A549 (cell line): ENCODE data around the gene HP.

Source experiments
- EP300 ChIP-seq, 2 experiments: fragments of >200 bp; sonication (Bioruptor Twin); formaldehyde crosslinking; IDR thresholded peaks; 2 replicates in 1 of 2; 3 replicates in 1 of 2; pipeline ENCODE4 v1.6.1; 2016 to 2017
- FOSL2 ChIP-seq, 2 experiments: fragments of 450-650 bp in 1 of 2; fragments of >200 bp in 1 of 2; sonication (Bioruptor Twin) in 1 of 2; formaldehyde crosslinking; IDR thresholded peaks; 2 replicates each; pipeline versions ENCODE4 v1.5.0 to v1.6.1; 2016 to 2020; ENCODE audit warnings: mild to moderate bottlenecking in 1 of 2, moderate library complexity in 1 of 2
- PHF8 ChIP-seq: fragments of 200-600 bp; sonication (generic); IDR thresholded peaks from 2 replicates; pipeline ENCODE4 v1.6.1; 2016; ENCODE audit warnings: low read depth, mild to moderate bottlenecking, antibody characterized with exemption, moderate library complexity, borderline replicate concordance
- RFX5 ChIP-seq: fragments of 450-650 bp; IDR thresholded peaks from 2 replicates; pipeline ENCODE4 v1.7.1; 2014; ENCODE audit warnings: antibody characterized with exemption, mild to moderate bottlenecking, moderate library complexity
- SMC3 ChIP-seq: fragments of >200 bp; sonication (Bioruptor Twin); formaldehyde crosslinking; IDR thresholded peaks from 3 replicates; pipeline ENCODE4 v1.6.1; 2018; ENCODE audit warnings: inconsistent platforms
- TF ChIP-seq, protein P1 (sequence below): IDR thresholded peaks from 2 replicates; pipeline ENCODE4 v1.6.1; 2012; ENCODE audit warnings: low read depth, borderline replicate concordance
- TF ChIP-seq, protein P2 (sequence below): fragments of 200-600 bp; sonication (generic); IDR thresholded peaks from 2 replicates; pipeline ENCODE4 v1.6.1; 2016; ENCODE audit warnings: antibody characterized with exemption, mild to moderate bottlenecking, moderate library complexity
- TF ChIP-seq, protein P3 (sequence below): fragments of >200 bp; sonication (Bioruptor Twin); formaldehyde crosslinking; IDR thresholded peaks from 3 replicates; pipeline ENCODE4 v1.5.1; 2016
- TF ChIP-seq, protein P4 (sequence below): IDR thresholded peaks from 2 replicates; pipeline ENCODE4 v1.6.1; 2012

DNA sequence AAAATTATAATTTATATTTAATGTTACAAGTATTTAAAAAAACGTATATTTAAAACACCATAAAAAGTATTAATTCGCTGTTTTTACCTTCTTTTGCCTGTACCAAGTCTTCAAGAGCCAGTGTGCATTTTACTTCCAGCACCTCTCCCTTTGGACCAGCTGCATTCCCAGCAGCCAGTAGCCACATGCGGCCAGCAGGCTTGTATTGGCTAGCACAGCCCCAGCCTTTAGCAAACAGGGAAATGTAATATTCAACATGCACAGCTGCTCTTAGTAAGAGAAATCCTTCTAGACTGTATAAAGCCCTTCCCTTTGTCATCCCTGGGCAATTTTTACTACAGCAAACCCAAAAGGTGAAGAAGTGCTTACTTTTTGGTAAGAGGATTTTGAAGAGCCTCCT is 39.2 kb upstream of the HP start:
- TF ChIP-seq, protein P1, sequence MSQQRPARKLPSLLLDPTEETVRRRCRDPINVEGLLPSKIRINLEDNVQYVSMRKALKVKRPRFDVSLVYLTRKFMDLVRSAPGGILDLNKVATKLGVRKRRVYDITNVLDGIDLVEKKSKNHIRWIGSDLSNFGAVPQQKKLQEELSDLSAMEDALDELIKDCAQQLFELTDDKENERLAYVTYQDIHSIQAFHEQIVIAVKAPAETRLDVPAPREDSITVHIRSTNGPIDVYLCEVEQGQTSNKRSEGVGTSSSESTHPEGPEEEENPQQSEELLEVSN = no peak
- TF ChIP-seq FOSL2 (IDR thresholded peaks at IDR 0.05) = no peak
- TF ChIP-seq FOSL2 (CRISPR knock-in tag; IDR thresholded peaks at IDR 0.05) = no peak
- TF ChIP-seq, protein P2, sequence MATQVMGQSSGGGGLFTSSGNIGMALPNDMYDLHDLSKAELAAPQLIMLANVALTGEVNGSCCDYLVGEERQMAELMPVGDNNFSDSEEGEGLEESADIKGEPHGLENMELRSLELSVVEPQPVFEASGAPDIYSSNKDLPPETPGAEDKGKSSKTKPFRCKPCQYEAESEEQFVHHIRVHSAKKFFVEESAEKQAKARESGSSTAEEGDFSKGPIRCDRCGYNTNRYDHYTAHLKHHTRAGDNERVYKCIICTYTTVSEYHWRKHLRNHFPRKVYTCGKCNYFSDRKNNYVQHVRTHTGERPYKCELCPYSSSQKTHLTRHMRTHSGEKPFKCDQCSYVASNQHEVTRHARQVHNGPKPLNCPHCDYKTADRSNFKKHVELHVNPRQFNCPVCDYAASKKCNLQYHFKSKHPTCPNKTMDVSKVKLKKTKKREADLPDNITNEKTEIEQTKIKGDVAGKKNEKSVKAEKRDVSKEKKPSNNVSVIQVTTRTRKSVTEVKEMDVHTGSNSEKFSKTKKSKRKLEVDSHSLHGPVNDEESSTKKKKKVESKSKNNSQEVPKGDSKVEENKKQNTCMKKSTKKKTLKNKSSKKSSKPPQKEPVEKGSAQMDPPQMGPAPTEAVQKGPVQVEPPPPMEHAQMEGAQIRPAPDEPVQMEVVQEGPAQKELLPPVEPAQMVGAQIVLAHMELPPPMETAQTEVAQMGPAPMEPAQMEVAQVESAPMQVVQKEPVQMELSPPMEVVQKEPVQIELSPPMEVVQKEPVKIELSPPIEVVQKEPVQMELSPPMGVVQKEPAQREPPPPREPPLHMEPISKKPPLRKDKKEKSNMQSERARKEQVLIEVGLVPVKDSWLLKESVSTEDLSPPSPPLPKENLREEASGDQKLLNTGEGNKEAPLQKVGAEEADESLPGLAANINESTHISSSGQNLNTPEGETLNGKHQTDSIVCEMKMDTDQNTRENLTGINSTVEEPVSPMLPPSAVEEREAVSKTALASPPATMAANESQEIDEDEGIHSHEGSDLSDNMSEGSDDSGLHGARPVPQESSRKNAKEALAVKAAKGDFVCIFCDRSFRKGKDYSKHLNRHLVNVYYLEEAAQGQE = no peak
- TF ChIP-seq, protein P3, sequence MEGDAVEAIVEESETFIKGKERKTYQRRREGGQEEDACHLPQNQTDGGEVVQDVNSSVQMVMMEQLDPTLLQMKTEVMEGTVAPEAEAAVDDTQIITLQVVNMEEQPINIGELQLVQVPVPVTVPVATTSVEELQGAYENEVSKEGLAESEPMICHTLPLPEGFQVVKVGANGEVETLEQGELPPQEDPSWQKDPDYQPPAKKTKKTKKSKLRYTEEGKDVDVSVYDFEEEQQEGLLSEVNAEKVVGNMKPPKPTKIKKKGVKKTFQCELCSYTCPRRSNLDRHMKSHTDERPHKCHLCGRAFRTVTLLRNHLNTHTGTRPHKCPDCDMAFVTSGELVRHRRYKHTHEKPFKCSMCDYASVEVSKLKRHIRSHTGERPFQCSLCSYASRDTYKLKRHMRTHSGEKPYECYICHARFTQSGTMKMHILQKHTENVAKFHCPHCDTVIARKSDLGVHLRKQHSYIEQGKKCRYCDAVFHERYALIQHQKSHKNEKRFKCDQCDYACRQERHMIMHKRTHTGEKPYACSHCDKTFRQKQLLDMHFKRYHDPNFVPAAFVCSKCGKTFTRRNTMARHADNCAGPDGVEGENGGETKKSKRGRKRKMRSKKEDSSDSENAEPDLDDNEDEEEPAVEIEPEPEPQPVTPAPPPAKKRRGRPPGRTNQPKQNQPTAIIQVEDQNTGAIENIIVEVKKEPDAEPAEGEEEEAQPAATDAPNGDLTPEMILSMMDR = no peak
- TF ChIP-seq SMC3 = no peak
- TF ChIP-seq, protein P4, sequence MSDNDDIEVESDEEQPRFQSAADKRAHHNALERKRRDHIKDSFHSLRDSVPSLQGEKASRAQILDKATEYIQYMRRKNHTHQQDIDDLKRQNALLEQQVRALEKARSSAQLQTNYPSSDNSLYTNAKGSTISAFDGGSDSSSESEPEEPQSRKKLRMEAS = no peak
- no peak for TF ChIP-seq PHF8
- TF ChIP-seq EP300 (IDR thresholded peaks at IDR 0.05) = no peak
- TF ChIP-seq RFX5 = no peak
